Heart right ventricle (tissue), 16 donors: ENCODE results near the gene MDM2. TPM values are rescaled to one million over a fixed set of nuclear protein-coding genes. Genes with fewer than 3 reads are reported as not detected.

Experiments
- ATAC-seq, 8 donors: fragments of 200-7000 bp; cut with Tn5 transposase; one replicate each; pipeline ENCODE4 v1.9.1; 2020; ENCODE audit warnings: mild to moderate bottlenecking in 8 of 8, moderate library complexity in 8 of 8, moderate number of reproducible peaks in 1 of 8
- DNase-seq, 2 donors: peaks; one replicate each; pipeline ENCODE4 v3.0.0-alpha.2; 2020
- H3K27ac ChIP-seq, 10 donors: fragments of 200-600 bp; sonication (generic) in 2 of 10; one replicate each; pipeline versions ENCODE4 v1.5.0 to v1.8.0; 2020 to 2022; ENCODE audit warnings: mild to moderate bottlenecking in 3 of 10
- H3K27me3 ChIP-seq, 7 donors: fragments of 200-600 bp; one replicate each; pipeline ENCODE4 v1.8.0; 2021 to 2022; ENCODE audit warnings: mild to moderate bottlenecking in 2 of 7
- H3K36me3 ChIP-seq, 9 donors: fragments of 200-600 bp; sonication (generic) in 1 of 9; one replicate each; pipeline versions ENCODE4 v1.5.0 to v1.8.0; 2020 to 2022; ENCODE audit warnings: mild to moderate bottlenecking in 2 of 9
- H3K4me1 ChIP-seq, 9 donors: fragments of 200-600 bp; sonication (generic) in 1 of 9; one replicate each; pipeline versions ENCODE4 v1.5.0 to v1.8.0; 2020 to 2022; ENCODE audit warnings: mild to moderate bottlenecking in 4 of 9
- H3K4me3 ChIP-seq, 10 donors: fragments of 200-600 bp; sonication (generic) in 2 of 10; one replicate each; pipeline versions ENCODE4 v1.5.0 to v1.8.0; 2020 to 2022; ENCODE audit warnings: mild to moderate bottlenecking in 7 of 10, moderate library complexity in 2 of 10
- H3K9me3 ChIP-seq, 11 donors: fragments of 200-600 bp in 10 of 11; sonication (generic) in 2 of 11; one replicate each; pipeline versions ENCODE4 v1.5.0 to v1.8.0; 2013 to 2022; ENCODE audit warnings: mild to moderate bottlenecking in 2 of 11, control low read depth in 1 of 11, moderate library complexity in 1 of 11
- CTCF ChIP-seq, 9 donors: fragments of 200-600 bp; sonication (generic) in 2 of 9; IDR thresholded peaks; one replicate each; pipeline versions ENCODE4 v1.5.0 to v1.8.0; 2021 to 2022; ENCODE audit warnings: antibody characterized with exemption in 9 of 9, mild to moderate bottlenecking in 5 of 9, moderate library complexity in 1 of 9
- WGBS, 2 donors: extraction: QIAGEN DNeasy Blood & Tissue Kit; methylation state at CpG; one replicate each; pipeline ENCODE4 v1.1.7; 2013; ENCODE audit warnings: inconsistent platforms in 1 of 2; 5-methylcytosine and 5-hydroxymethylcytosine counted together
- intact Hi-C, 10 donors: fragments of 100-400 bp; cut with DNase I; formaldehyde crosslinking; loops; one replicate each; pipeline versions ENCODE4 v1.11.1 to v1.14.2; 2022
- polyA plus RNA-seq, 2 donors: library from polyadenylated mRNA; stranded (reverse); fragments of 200-250 nt; gene quantifications; one replicate each; pipeline ENCODE4 v1.2.3, GENCODE V29; 2013
- total RNA-seq, 10 donors: library from RNA; stranded (reverse); fragmentation: NEBNext Ultra II Directional in 3 of 10; extraction: Animal tissue kit (Norgen Biotek cat#: 25700) in 3 of 10; gene quantifications; one replicate each; pipeline versions ENCODE4 v1.2.1 to v1.2.4, GENCODE V29; 2021 to 2023
- donor health status: Arrhythmogenic right ventricular cardiomyopathy.
- donor health status: ischemic (EF 13 %, LVEDD 7.1; RV severe dilation, severe dysfunction).
- donor health status: healthy with polysubstance abuse.
- donor health status: DM: no; HTN: yes; CAD: no.
- donor health status: DM: no; HTN: no; CAD: no.
- donor health status: ischemic (EF 25% LVEDD 6.9; RV normal size, moderate dysfunction).
- donor health status: ischemic (EF 25% LVEDD 5.7; RV mildly dilated, moderate dysfunction).
- donor health status: healthy.
- donor health status: DM: yes; HTN: yes; CAD: no.
- donor health status: Ischemic cardiomyopathy.
- donor health status: ischemic (EF 35%, LVEDD 5.7; RV mildly dilated, moderate dysfunction).
- donor health status: nonischemic (EF 11% LVEDD 7.7; RV severe dilation, severe dysfunction).
- donor health status: DM: yes; HTN: yes; CAD: no.
- donor health status: PGD.
- donor health status: ischemic (EF 29% LVEDD 5.4; RV normal size, mild dysfunction).
- donor health status: nonischemic (EF 23%, LVEDD 6.1; RV moderate dilation, normal function).

Gene MDM2
- total and polyA plus RNA-seq, 12 donors, result 15.9 to 95.5 (median 47.1) TPM

GRCh38 chr12:68870011-68870410 lies 62.0 kb downstream of the MDM2 start:
- no peak for TF ChIP-seq CTCF (IDR thresholded peaks at IDR 0.05)
- 86 to 91% methylated on average over 5 of the region's 5 CpGs for WGBS, 2 donors
- intact Hi-C loops, result loop anchor here in 1 of 10 donors (10.0 kb wide), 1 partner anchor 285 kb away; no protein-coding TSS in a partner anchor
- H3K4me1 ChIP-seq, result no peaks in the 10 kb centered on the region
- no peak overlapping the region for H3K4me3 ChIP-seq
- H3K36me3 ChIP-seq, result peaks cover 0 to 39% (median 0%) of the 10 kb centered on the region in 9 donors
- H3K27me3 ChIP-seq, result peaks cover 0 to 3% (median 0%) of the 10 kb centered on the region in 7 donors
- ATAC-seq, result no peak
- no peak for DNase-seq
- H3K9me3 ChIP-seq, result no peaks in the 10 kb centered on the region
- H3K27ac ChIP-seq, result no peak overlapping the region

GRCh38 chr12:68870443-68870842 lies 62.5 kb downstream of the MDM2 start:
- Histone ChIP-seq H3K4me3 (no peak overlapping the region), H3K36me3 (peaks cover 0 to 39% (median 0%) of the 10 kb centered on the region in 9 donors), H3K27me3 (peaks cover 0 to 3% (median 0%) of the 10 kb centered on the region in 7 donors), H3K9me3 (no peaks in the 10 kb centered on the region), H3K27ac (no peak overlapping the region), H3K4me1 (no peaks in the 10 kb centered on the region)
- DNase-seq (no peak), ATAC-seq (no peak)
- intact Hi-C loops, result loop anchor here in 1 of 10 donors (10.0 kb wide), 1 partner anchor 284 kb away; no protein-coding TSS in a partner anchor
- 87 to 90% methylated on average over 6 of the region's 6 CpGs for WGBS, 2 donors
- TF ChIP-seq CTCF (IDR thresholded peaks at IDR 0.05), result no peak

GRCh38 chr12:68871396-68871795 lies 63.4 kb downstream of the MDM2 start:
- Histone ChIP-seq H3K36me3 (peaks cover 0 to 39% (median 0%) of the 10 kb centered on the region in 9 donors), H3K27me3 (peaks cover 0 to 3% (median 0%) of the 10 kb centered on the region in 7 donors), H3K4me3 (no peak overlapping the region), H3K27ac (no peak overlapping the region), H3K4me1 (peaks cover 0 to 4% (median 0%) of the 10 kb centered on the region in 9 donors), H3K9me3 (no peaks in the 10 kb centered on the region)
- DNase-seq (no peak), ATAC-seq (no peak)
- intact Hi-C loops, result loop anchor here in 1 of 10 donors (10.0 kb wide), 1 partner anchor 283 kb away; no protein-coding TSS in a partner anchor
- WGBS, 2 donors, result 86 to 87% methylated on average over 8 of the region's 8 CpGs
- no peak for TF ChIP-seq CTCF (IDR thresholded peaks at IDR 0.05)

GRCh38 chr12:68871921-68872320 lies 63.9 kb downstream of the MDM2 start:
- peaks cover 0 to 3% (median 0%) of the 10 kb centered on the region in 7 donors for H3K27me3 ChIP-seq
- H3K36me3 ChIP-seq, result peaks cover 0 to 39% (median 0%) of the 10 kb centered on the region in 9 donors
- H3K4me1 ChIP-seq, result peaks cover 0 to 9% (median 0%) of the 10 kb centered on the region in 9 donors
- intact Hi-C loops, result loop anchor here in 1 of 10 donors (10.0 kb wide), 1 partner anchor 283 kb away; no protein-coding TSS in a partner anchor
- H3K27ac ChIP-seq, result no peak overlapping the region
- H3K4me3 ChIP-seq, result no peak overlapping the region
- peak in 2 of 9 donors; percentile 4 to 12 for TF ChIP-seq CTCF (IDR thresholded peaks at IDR 0.05)
- no peaks in the 10 kb centered on the region for H3K9me3 ChIP-seq
- no peak for ATAC-seq
- DNase-seq, result no peak
- WGBS, 2 donors, result 85 to 87% methylated on average over 6 of the region's 6 CpGs
